Nephron (organoid): Measurements from ENCODE around the gene OSBPL9.
"Not testable (repeated sequence)": the region's sequence is repeated elsewhere in the genome, so short reads cannot be mapped to it uniquely, and the experiment has no call there.

Experiments used
- H3K27ac Mint-ChIP-seq, 3 experiments: 2 replicates each; pipeline ENCODE4 v1.8.0; 2020; ENCODE audit warnings: mixed read lengths in 3 of 3, mild to moderate bottlenecking in 2 of 3, moderate library complexity in 1 of 3
- H3K27me3 Mint-ChIP-seq: 2 replicates; pipeline ENCODE4 v1.8.0; 2021; ENCODE audit warnings: low read depth, mild to moderate bottlenecking, moderate library complexity, mixed read lengths
- H3K36me3 Mint-ChIP-seq: 2 replicates; pipeline ENCODE4 v1.8.0; 2020; ENCODE audit warnings: low read depth, mixed read lengths
- H3K4me1 Mint-ChIP-seq: 2 replicates; pipeline ENCODE4 v1.8.0; 2020; ENCODE audit warnings: mixed read lengths
- H3K4me3 Mint-ChIP-seq, 3 experiments: 2 replicates each; pipeline ENCODE4 v1.8.0; 2020; ENCODE audit warnings: mild to moderate bottlenecking in 3 of 3, mixed read lengths in 3 of 3, moderate library complexity in 2 of 3
- H3K9me3 Mint-ChIP-seq: 2 replicates; pipeline ENCODE4 v1.8.0; 2020; ENCODE audit warnings: mixed read lengths
- CTCF ChIP-seq, 3 experiments: fragments of 200-600 bp; sonication (generic); IDR thresholded peaks; one replicate each; pipeline ENCODE4 v1.5.0; 2021; ENCODE audit warnings: antibody characterized with exemption in 3 of 3; ENCODE audit not compliant: unreplicated experiment in 3 of 3

The OSBPL9 gene

GRCh38 chr1:51731998-51732397 lies 115.1 kb downstream of the OSBPL9 start:
- H3K4me3 Mint-ChIP-seq: peak overlapping the region in 1 of 3 experiments; percentile 23
- H3K27me3 Mint-ChIP-seq: peaks cover 4% of the 10 kb centered on the region
- H3K27ac Mint-ChIP-seq: peak overlapping the region in 1 of 3 experiments; percentile 25
- H3K9me3 Mint-ChIP-seq: no peaks in the 10 kb centered on the region
- TF ChIP-seq CTCF (IDR thresholded peaks at IDR 0.05; ENCODE audit: unreplicated experiment in 3 of 3): no peak
- peaks cover 57% of the 10 kb centered on the region for H3K4me1 Mint-ChIP-seq
- H3K36me3 Mint-ChIP-seq: no peaks in the 10 kb centered on the region

GRCh38 chr1:51732701-51733425 lies 116.0 kb downstream of the OSBPL9 start:
- peak overlapping the region; percentile 14 to 66 (median 21) for H3K4me3 Mint-ChIP-seq
- no peaks in the 10 kb centered on the region for H3K36me3 Mint-ChIP-seq
- peaks cover 63% of the 10 kb centered on the region for H3K4me1 Mint-ChIP-seq
- peak overlapping the region in 2 of 3 experiments; percentile 0 to 25 for H3K27ac Mint-ChIP-seq
- no peaks in the 10 kb centered on the region for H3K9me3 Mint-ChIP-seq
- H3K27me3 Mint-ChIP-seq: peaks cover 1% of the 10 kb centered on the region
- TF ChIP-seq CTCF (IDR thresholded peaks at IDR 0.05; ENCODE audit: unreplicated experiment in 3 of 3): no peak

GRCh38 chr1:51733426-51733774 lies 116.5 kb downstream of the OSBPL9 start:
- Mint-ChIP-seq H3K4me1 (peaks cover 62% of the 10 kb centered on the region), H3K4me3 (peak overlapping the region in 1 of 3 experiments; percentile 8)

GRCh38 chr1:51733793-51734522 lies 117.1 kb downstream of the OSBPL9 start:
- H3K9me3 Mint-ChIP-seq: no peaks in the 10 kb centered on the region
- TF ChIP-seq CTCF (IDR thresholded peaks at IDR 0.05; ENCODE audit: unreplicated experiment in 3 of 3): no peak
- H3K4me3 Mint-ChIP-seq: peak overlapping the region in 1 of 3 experiments; percentile 17
- H3K27me3 Mint-ChIP-seq: no peaks in the 10 kb centered on the region
- peak overlapping the region; percentile 52 to 88 (median 73) for H3K27ac Mint-ChIP-seq
- peaks cover 56% of the 10 kb centered on the region for H3K4me1 Mint-ChIP-seq
- H3K36me3 Mint-ChIP-seq: no peaks in the 10 kb centered on the region

More at GRCh38 chr1:51733426-51733774, 116.5 kb downstream of the OSBPL9 start:
- peak overlapping the region in 1 of 3 experiments; percentile 25 for H3K27ac Mint-ChIP-seq
- not testable (repeated sequence) for H3K27me3 Mint-ChIP-seq, H3K9me3 Mint-ChIP-seq, H3K36me3 Mint-ChIP-seq

- no peaks in the 10 kb centered on the region for H3K9me3 Mint-ChIP-seq
- no peaks in the 10 kb centered on the region for H3K27me3 Mint-ChIP-seq
- no peaks in the 10 kb centered on the region for H3K36me3 Mint-ChIP-seq
- H3K27ac Mint-ChIP-seq: peak overlapping the region; percentile 73 to 88 (median 74)
- peak overlapping the region in 1 of 3 experiments; percentile 4 for H3K4me3 Mint-ChIP-seq
- TF ChIP-seq CTCF (IDR thresholded peaks at IDR 0.05; ENCODE audit: unreplicated experiment in 3 of 3): no peak
- peaks cover 54% of the 10 kb centered on the region for H3K4me1 Mint-ChIP-seq
These were observed 118.2 kb downstream of the OSBPL9 start for GRCh38 chr1:51734896-51735745.

GRCh38 chr1:51735746-51736254 lies 118.9 kb downstream of the OSBPL9 start:
- Mint-ChIP-seq H3K27ac (peak overlapping the region; percentile 73 to 88 (median 74)), H3K27me3 (no peaks in the 10 kb centered on the region), H3K4me3 (no peak overlapping the region), H3K36me3 (no peaks in the 10 kb centered on the region), H3K9me3 (no peaks in the 10 kb centered on the region), H3K4me1 (peaks cover 53% of the 10 kb centered on the region)
- no peak for TF ChIP-seq CTCF (IDR thresholded peaks at IDR 0.05; ENCODE audit: unreplicated experiment in 3 of 3)
